H1 (cell line): Measurements from ENCODE around the gene PDZRN4. TPM values are rescaled to one million over a fixed set of nuclear protein-coding genes. Genes with fewer than 3 reads are reported as not detected.
"Not testable (repeated sequence)": the region's sequence is repeated elsewhere in the genome, so short reads cannot be mapped to it uniquely, and the experiment has no call there.

Experiments used
- CTCF ChIA-PET: fragments of 300-600 bp; sonication (Branson Sonifier 250); formaldehyde crosslinking; loops from one replicate; lab custom pipeline; 2021; ENCODE audit not compliant: partially characterized antibody; lab: Charles Lee
- POLR2A ChIA-PET: fragments of 300-600 bp; sonication (Branson Sonifier 250); formaldehyde crosslinking; loops from one replicate; lab custom pipeline; 2021; ENCODE audit warnings: inconsistent platforms; ENCODE audit not compliant: partially characterized antibody; lab: Charles Lee
- DNase-seq, 2 experiments: peaks; one replicate each; pipeline versions ENCODE4 v3.0.0 to v3.0.0-alpha.2; 2010 to 2022; ENCODE audit warnings: low spot score in 2 of 2, low read depth in 1 of 2, mixed read lengths in 1 of 2
- FAIRE-seq: peaks from 2 replicates; lab custom pipeline; 2011; peaks lifted over from hg19 to GRCh38; lab: Jason Lieb, UNC
- H2AFZ ChIP-seq: 2 replicates; pipeline ENCODE4 v1.8.1; 2012; ENCODE audit warnings: low read length, inconsistent platforms
- H2AK5ac ChIP-seq: 2 replicates; pipeline ENCODE4 v1.6.1; 2013; ENCODE audit warnings: low read depth, low read length
- H2BK120ac ChIP-seq: replicated peaks from 2 replicates; pipeline ENCODE3; 2013; ENCODE audit warnings: low read depth, low read length, inconsistent platforms
- H2BK12ac ChIP-seq: 2 replicates; pipeline ENCODE4 v1.6.1; 2013; ENCODE audit warnings: low read depth, low read length
- H2BK15ac ChIP-seq: 2 replicates; pipeline ENCODE4 v1.6.1; 2013; ENCODE audit warnings: low read length
- H2BK20ac ChIP-seq: 2 replicates; pipeline ENCODE4 v1.6.1; 2013; ENCODE audit warnings: low read length
- H2BK5ac ChIP-seq: 2 replicates; pipeline ENCODE4 v1.6.1; 2013; ENCODE audit warnings: low read depth, low read length
- H3K14ac ChIP-seq: 2 replicates; pipeline ENCODE4 v1.6.1; 2013; ENCODE audit warnings: inconsistent platforms; ENCODE audit not compliant: insufficient read length
- H3K18ac ChIP-seq: 2 replicates; pipeline ENCODE4 v1.6.1; 2013; ENCODE audit warnings: low read length; ENCODE audit errors: extremely low read depth
- H3K23ac ChIP-seq: 2 replicates; pipeline ENCODE4 v1.6.1; 2013; ENCODE audit warnings: inconsistent platforms; ENCODE audit not compliant: insufficient read length
- H3K23me2 ChIP-seq: 2 replicates; pipeline ENCODE4 v1.6.1; 2013; ENCODE audit warnings: low read depth, low read length
- H3K27ac ChIP-seq: 2 replicates; pipeline ENCODE4 v1.6.1; 2011; ENCODE audit warnings: low read depth, low read length, inconsistent platforms
- H3K27me3 ChIP-seq, 4 experiments: replicated peaks in 1 of 4; 1 replicate in 1 of 4; 2 replicates in 3 of 4; pipeline versions ENCODE4 v1.6.1 to v1.8.1; 2011 to 2013; ENCODE audit warnings: low read length in 3 of 4, mild to moderate bottlenecking in 3 of 4, inconsistent platforms in 2 of 4, mixed read lengths in 2 of 4, moderate library complexity in 1 of 4; ENCODE audit not compliant: control insufficient read depth in 3 of 4, insufficient read depth in 3 of 4; ENCODE audit errors: extremely low read depth in 1 of 4
- H3K36me3 ChIP-seq, 4 experiments: 2 replicates each; pipeline versions ENCODE4 v1.6.1 to v1.8.1; 2011 to 2013; ENCODE audit warnings: mild to moderate bottlenecking in 4 of 4, low read length in 3 of 4, moderate library complexity in 2 of 4, control low read depth in 1 of 4, inconsistent platforms in 1 of 4; ENCODE audit not compliant: insufficient read depth in 4 of 4, control insufficient read depth in 2 of 4
- H3K4ac ChIP-seq: replicated peaks from 2 replicates; pipeline ENCODE3; 2013; ENCODE audit warnings: low read length, low read depth, mixed read lengths, inconsistent platforms; ENCODE audit not compliant: insufficient read length
- H3K4me1 ChIP-seq, 4 experiments: replicated peaks in 1 of 4; 1 replicate in 1 of 4; 2 replicates in 3 of 4; pipeline versions ENCODE4 v1.6.1 to v1.8.1; 2011 to 2013; ENCODE audit warnings: low read length in 3 of 4, inconsistent platforms in 2 of 4, mixed read lengths in 1 of 4; ENCODE audit not compliant: insufficient read depth in 4 of 4, control insufficient read depth in 3 of 4
- H3K4me2 ChIP-seq, 2 experiments: 2 replicates each; pipeline versions ENCODE4 v1.6.1 to v1.8.1; 2011 to 2013; ENCODE audit warnings: low read depth in 2 of 2, low read length in 2 of 2, control low read depth in 1 of 2, inconsistent platforms in 1 of 2, mild to moderate bottlenecking in 1 of 2; ENCODE audit not compliant: insufficient read depth in 1 of 2
- H3K4me3 ChIP-seq, 4 experiments: fragments of 200-600, 300-600 bp in 1 of 4; sonication (generic), shearing (Covaris generic), sonication (Bioruptor Twin) in 1 of 4; 2 replicates each; pipeline versions ENCODE4 v1.5.1 to v1.8.1; 2011 to 2016; ENCODE audit warnings: low read length in 4 of 4, low read depth in 3 of 4, control low read depth in 2 of 4, inconsistent platforms in 2 of 4, mild to moderate bottlenecking in 2 of 4, mixed read lengths in 1 of 4, moderate library complexity in 1 of 4; ENCODE audit not compliant: insufficient read depth in 2 of 4; ENCODE audit errors: extremely low read depth in 1 of 4
- H3K56ac ChIP-seq: replicated peaks from 2 replicates; pipeline ENCODE3; 2013; ENCODE audit warnings: low read depth, mild to moderate bottlenecking, mixed read lengths, low read length, inconsistent platforms; ENCODE audit not compliant: insufficient read length
- H3K79me1 ChIP-seq: 2 replicates; pipeline ENCODE4 v1.6.1; 2013; ENCODE audit warnings: low read depth, low read length, control low read depth
- H3K79me2 ChIP-seq, 2 experiments: 2 replicates each; pipeline versions ENCODE4 v1.6.1 to v1.8.1; 2012 to 2013; ENCODE audit warnings: low read length in 2 of 2, mild to moderate bottlenecking in 2 of 2, inconsistent platforms in 1 of 2; ENCODE audit not compliant: insufficient read depth in 2 of 2, control insufficient read depth in 1 of 2
- H3K9ac ChIP-seq, 4 experiments: replicated peaks in 1 of 4; 1 replicate in 1 of 4; 2 replicates in 3 of 4; pipeline versions ENCODE4 v1.6.1 to v1.8.1; 2011 to 2013; ENCODE audit warnings: low read depth in 3 of 4, low read length in 3 of 4, control low read depth in 2 of 4, mild to moderate bottlenecking in 2 of 4, moderate library complexity in 2 of 4, inconsistent platforms in 1 of 4; ENCODE audit errors: extremely low read depth in 1 of 4
- H3K9me3 ChIP-seq, 2 experiments: 2 replicates each; pipeline versions ENCODE4 v1.6.1 to v1.8.1; 2012 to 2013; ENCODE audit warnings: mild to moderate bottlenecking in 2 of 2, moderate library complexity in 2 of 2, control low read depth in 1 of 2, inconsistent platforms in 1 of 2, low read depth in 1 of 2, low read length in 1 of 2, mixed read lengths in 1 of 2; ENCODE audit not compliant: insufficient read depth in 2 of 2
- H4K20me1 ChIP-seq, 2 experiments: replicated peaks in 1 of 2; 2 replicates each; pipeline versions ENCODE3 to v1.8.1; 2011 to 2013; ENCODE audit warnings: inconsistent platforms in 2 of 2, low read length in 2 of 2, mild to moderate bottlenecking in 1 of 2; ENCODE audit not compliant: insufficient read depth in 2 of 2, control insufficient read depth in 1 of 2
- H4K5ac ChIP-seq: 2 replicates; pipeline ENCODE4 v1.6.1; 2013; ENCODE audit warnings: low read length, low read depth, mixed read lengths, inconsistent platforms; ENCODE audit not compliant: insufficient read length
- H4K8ac ChIP-seq: 2 replicates; pipeline ENCODE4 v1.8.0; 2013; ENCODE audit warnings: mild to moderate bottlenecking, moderate library complexity, low read length, inconsistent platforms; ENCODE audit not compliant: insufficient read depth; ENCODE audit errors: extremely low read depth
- H4K91ac ChIP-seq: replicated peaks from 2 replicates; pipeline ENCODE3; 2013; ENCODE audit warnings: low read length, mixed read lengths, inconsistent platforms; ENCODE audit not compliant: insufficient read length
- WGBS, 2 experiments: shearing (Covaris generic) in 1 of 2; methylation state at CpG; one replicate each; pipeline versions ENCODE4 v1.1.6 to v1.1.7; 2013 to 2015; ENCODE audit warnings: low lambda C conversion rate in 2 of 2, mixed read lengths in 2 of 2, inconsistent platforms in 1 of 2, low coverage in 1 of 2, missing lambda C conversion rate in 1 of 2; ENCODE audit not compliant: insufficient replicate concordance in 2 of 2, insufficient coverage in 1 of 2, insufficient read length in 1 of 2; ENCODE audit errors: extremely low coverage in 1 of 2, missing lambda C conversion rate in 1 of 2; 5-methylcytosine and 5-hydroxymethylcytosine counted together
- polyA plus RNA-seq, 7 experiments: library from polyadenylated mRNA; depleted of rRNA in 3 of 7; stranded (reverse) in 5 of 7; unstranded in 2 of 7; fragments of >200 nt in 5 of 7; fragments of 200-250 nt in 2 of 7; gene quantifications; 1 replicate in 5 of 7; 2 replicates in 1 of 7; 4 replicates in 1 of 7; pipeline versions ENCODE4 v1.2.1 to v1.2.3, GENCODE V29; 2011 to 2013; ENCODE audit warnings: missing spikeins in 2 of 7, mixed read lengths in 2 of 7
- total RNA-seq: library from RNA; stranded (reverse); fragmentation: NEBNext Ultra II Directional; extraction: Animal tissue kit (Norgen Biotek cat#: 25700); gene quantifications from 2 replicates; pipeline ENCODE4 v1.2.1, GENCODE V29; 2021

PDZRN4 gene
- total and polyA plus RNA-seq, 2 of the 8 experiments (the other 6 are each of a cell fraction or from before 2014, with no cell fraction given): not detected

GRCh38 chr12:41285470-41285869 is 97.3 kb downstream of the PDZRN4 start:
- H3K27me3 ChIP-seq, H3K18ac ChIP-seq, H2BK12ac ChIP-seq, H3K79me2 ChIP-seq, H2BK20ac ChIP-seq, H2AK5ac ChIP-seq, DNase-seq, H2BK5ac ChIP-seq, H3K79me1 ChIP-seq, H2AFZ ChIP-seq, H3K9me3 ChIP-seq, H3K23ac ChIP-seq, H3K4me2 ChIP-seq, H3K56ac ChIP-seq, H4K8ac ChIP-seq, H2BK15ac ChIP-seq, H4K91ac ChIP-seq, H3K36me3 ChIP-seq, H3K4ac ChIP-seq, H4K20me1 ChIP-seq, H3K4me3 ChIP-seq, H4K5ac ChIP-seq, H3K9ac ChIP-seq, H3K14ac ChIP-seq, POLR2A ChIA-PET, H3K23me2 ChIP-seq, H3K27ac ChIP-seq, H2BK120ac ChIP-seq, H3K4me1 ChIP-seq, FAIRE-seq: not testable (repeated sequence)
- CTCF ChIA-PET: interaction anchor here (0.6 to 1.9 kb wide), 2 partner anchors 24 to 96 kb away, joined by 3 to 5 read pairs; no protein-coding TSS in a partner anchor
- 100% methylated on average over 1 of the region's 2 CpGs; no CpG with 5 or more reads in 1 of the 2 experiments for WGBS, 2 experiments
